DOHH2 (cell line): ENCODE measurements around the gene SPOCK3.

Source experiments
- H3F3A ChIP-seq: fragments of 200-600 bp; sonication (generic), shearing (Covaris generic); 2 replicates; pipeline ENCODE4 v1.6.0; 2016; ENCODE audit warnings: antibody characterized with exemption, mild to moderate bottlenecking; ENCODE audit not compliant: control insufficient read depth, insufficient read depth
- H3K27ac ChIP-seq: fragments of 200-600 bp; sonication (generic); 2 replicates; pipeline ENCODE4 v1.5.1; 2014; ENCODE audit warnings: low read depth, mild to moderate bottlenecking, low read length, moderate library complexity
- H3K27me3 ChIP-seq: fragments of 200-600 bp; sonication (generic); 2 replicates; pipeline ENCODE4 v1.6.1; 2014; ENCODE audit warnings: mild to moderate bottlenecking, low read length, mixed read lengths; ENCODE audit not compliant: control insufficient read depth
- H3K36me3 ChIP-seq: fragments of 200-600 bp; sonication (generic); 2 replicates; pipeline ENCODE4 v1.6.1; 2014; ENCODE audit warnings: mild to moderate bottlenecking, low read length, moderate library complexity, mixed read lengths; ENCODE audit not compliant: control insufficient read depth
- H3K4me1 ChIP-seq: fragments of 200-600 bp; sonication (generic); 2 replicates; pipeline ENCODE4 v1.6.1; 2014; ENCODE audit warnings: mild to moderate bottlenecking, low read length, mixed read lengths; ENCODE audit not compliant: control insufficient read depth
- H3K4me2 ChIP-seq: fragments of 200-600 bp; sonication (generic); 2 replicates; pipeline ENCODE4 v1.6.0; 2014; ENCODE audit warnings: mild to moderate bottlenecking, low read length, moderate library complexity
- H3K4me3 ChIP-seq: fragments of 200-600 bp; sonication (generic); 2 replicates; pipeline ENCODE4 v1.5.1; 2014; ENCODE audit warnings: mild to moderate bottlenecking, low read length, mixed read lengths
- H3K79me2 ChIP-seq: fragments of 200-600 bp; sonication (generic); 2 replicates; pipeline ENCODE4 v1.6.1; 2014; ENCODE audit warnings: mild to moderate bottlenecking, low read length, mixed read lengths; ENCODE audit not compliant: control insufficient read depth
- H3K9me2 ChIP-seq: fragments of 200-600 bp; sonication (generic); replicated peaks from 2 replicates; pipeline ENCODE4 v1.6.1; 2014; ENCODE audit warnings: mild to moderate bottlenecking, low read length, mixed read lengths; ENCODE audit not compliant: control insufficient read depth
- H3K9me3 ChIP-seq: fragments of 200-600 bp; sonication (generic); 2 replicates; pipeline ENCODE4 v1.6.1; 2014; ENCODE audit warnings: antibody characterized with exemption, low read length, mixed read lengths; ENCODE audit not compliant: control insufficient read depth, insufficient read depth
- H4K20me1 ChIP-seq: fragments of 200-600 bp; sonication (generic); 2 replicates; pipeline ENCODE4 v1.6.0; 2014; ENCODE audit warnings: low read depth, mild to moderate bottlenecking, antibody characterized with exemption, low read length, moderate library complexity; ENCODE audit not compliant: control insufficient read depth, insufficient read depth
- EZH2phosphoT487 ChIP-seq: fragments of 200-600 bp; sonication (generic); IDR thresholded peaks from 2 replicates; pipeline ENCODE4 v1.6.1; 2017; ENCODE audit warnings: borderline replicate concordance, mild to moderate bottlenecking, antibody characterized with exemption, low read length, moderate library complexity, mixed read lengths
- TF ChIP-seq, protein P1 (sequence below): fragments of 200-600 bp; sonication (generic); IDR thresholded peaks from one replicate; pipeline ENCODE4 v1.5.1; 2014; ENCODE audit warnings: antibody characterized with exemption, mild to moderate bottlenecking, low read depth, low read length; ENCODE audit not compliant: poor library complexity, severe bottlenecking

The SPOCK3 gene

DNA sequence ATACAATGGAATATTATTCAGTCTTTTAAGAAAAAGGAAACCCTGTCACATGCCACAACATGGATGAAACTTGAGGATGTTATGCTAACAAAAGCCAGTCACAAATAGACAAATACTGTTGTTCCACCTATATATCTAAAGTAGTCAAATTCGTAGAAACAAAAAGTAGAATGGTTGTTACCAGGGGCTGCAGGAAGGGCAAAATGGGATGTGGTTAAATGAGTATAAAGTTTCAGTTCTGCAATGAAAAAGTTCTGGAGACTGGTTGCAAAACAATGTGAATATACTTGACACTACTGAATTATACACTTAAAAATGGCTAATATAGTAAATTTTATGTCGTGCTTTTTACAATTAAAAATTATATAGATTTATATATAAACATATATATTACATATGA is 12.2 kb downstream of the SPOCK3 start:
- H3K27me3 ChIP-seq = no peaks in the 10 kb centered on the region
- no peaks in the 10 kb centered on the region for H3K79me2 ChIP-seq
- TF ChIP-seq, protein P1, sequence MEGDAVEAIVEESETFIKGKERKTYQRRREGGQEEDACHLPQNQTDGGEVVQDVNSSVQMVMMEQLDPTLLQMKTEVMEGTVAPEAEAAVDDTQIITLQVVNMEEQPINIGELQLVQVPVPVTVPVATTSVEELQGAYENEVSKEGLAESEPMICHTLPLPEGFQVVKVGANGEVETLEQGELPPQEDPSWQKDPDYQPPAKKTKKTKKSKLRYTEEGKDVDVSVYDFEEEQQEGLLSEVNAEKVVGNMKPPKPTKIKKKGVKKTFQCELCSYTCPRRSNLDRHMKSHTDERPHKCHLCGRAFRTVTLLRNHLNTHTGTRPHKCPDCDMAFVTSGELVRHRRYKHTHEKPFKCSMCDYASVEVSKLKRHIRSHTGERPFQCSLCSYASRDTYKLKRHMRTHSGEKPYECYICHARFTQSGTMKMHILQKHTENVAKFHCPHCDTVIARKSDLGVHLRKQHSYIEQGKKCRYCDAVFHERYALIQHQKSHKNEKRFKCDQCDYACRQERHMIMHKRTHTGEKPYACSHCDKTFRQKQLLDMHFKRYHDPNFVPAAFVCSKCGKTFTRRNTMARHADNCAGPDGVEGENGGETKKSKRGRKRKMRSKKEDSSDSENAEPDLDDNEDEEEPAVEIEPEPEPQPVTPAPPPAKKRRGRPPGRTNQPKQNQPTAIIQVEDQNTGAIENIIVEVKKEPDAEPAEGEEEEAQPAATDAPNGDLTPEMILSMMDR = no peak
- no peak for TF ChIP-seq EZH2phosphoT487

DNA sequence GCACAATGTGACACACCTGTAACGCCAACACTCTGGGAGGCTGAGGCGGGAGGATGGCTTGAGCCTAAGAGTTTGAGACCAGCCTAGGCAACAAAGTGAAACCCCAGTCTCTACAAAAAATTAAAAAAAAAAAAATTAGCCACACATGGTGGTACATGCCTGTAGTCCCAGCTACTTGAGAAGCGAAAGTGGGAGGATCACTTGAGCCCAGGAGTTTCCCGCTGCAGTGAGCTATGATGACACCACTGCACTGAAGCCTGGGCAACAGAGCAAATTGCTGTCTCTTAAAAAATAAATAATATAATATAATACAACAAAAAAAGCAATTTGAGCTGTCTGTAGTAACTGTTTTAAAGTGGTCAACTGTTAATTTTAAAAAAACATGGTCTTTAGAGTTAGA is 13.2 kb downstream of the SPOCK3 start:
- H3K9me3 ChIP-seq = no peaks in the 10 kb centered on the region
- no peaks in the 10 kb centered on the region for H3K4me1 ChIP-seq
- no peak overlapping the region for H3K4me2 ChIP-seq
- no peak overlapping the region for H3K27ac ChIP-seq
- no peaks in the 10 kb centered on the region for H3K36me3 ChIP-seq
- H4K20me1 ChIP-seq = no peaks in the 10 kb centered on the region
- no peak overlapping the region for H3K4me3 ChIP-seq
- no peaks in the 10 kb centered on the region for H3F3A ChIP-seq
- no peaks in the 10 kb centered on the region for H3K79me2 ChIP-seq
- TF ChIP-seq, protein P1 = no peak
- no peak for TF ChIP-seq EZH2phosphoT487
- no peaks in the 10 kb centered on the region; the same call in 1 of the 2 replicates for H3K9me2 ChIP-seq
- no peaks in the 10 kb centered on the region for H3K27me3 ChIP-seq

More for the DNA sequence above, 12.2 kb downstream of the SPOCK3 start:
- H3K9me2 ChIP-seq = no peaks in the 10 kb centered on the region; the same call in 1 of the 2 replicates
- H4K20me1 ChIP-seq = no peaks in the 10 kb centered on the region
- H3F3A ChIP-seq = no peaks in the 10 kb centered on the region
- no peaks in the 10 kb centered on the region for H3K36me3 ChIP-seq
- no peak overlapping the region for H3K4me3 ChIP-seq
- H3K4me2 ChIP-seq = no peak overlapping the region
- no peaks in the 10 kb centered on the region for H3K4me1 ChIP-seq
- no peaks in the 10 kb centered on the region for H3K9me3 ChIP-seq
- H3K27ac ChIP-seq = no peak overlapping the region

DNA sequence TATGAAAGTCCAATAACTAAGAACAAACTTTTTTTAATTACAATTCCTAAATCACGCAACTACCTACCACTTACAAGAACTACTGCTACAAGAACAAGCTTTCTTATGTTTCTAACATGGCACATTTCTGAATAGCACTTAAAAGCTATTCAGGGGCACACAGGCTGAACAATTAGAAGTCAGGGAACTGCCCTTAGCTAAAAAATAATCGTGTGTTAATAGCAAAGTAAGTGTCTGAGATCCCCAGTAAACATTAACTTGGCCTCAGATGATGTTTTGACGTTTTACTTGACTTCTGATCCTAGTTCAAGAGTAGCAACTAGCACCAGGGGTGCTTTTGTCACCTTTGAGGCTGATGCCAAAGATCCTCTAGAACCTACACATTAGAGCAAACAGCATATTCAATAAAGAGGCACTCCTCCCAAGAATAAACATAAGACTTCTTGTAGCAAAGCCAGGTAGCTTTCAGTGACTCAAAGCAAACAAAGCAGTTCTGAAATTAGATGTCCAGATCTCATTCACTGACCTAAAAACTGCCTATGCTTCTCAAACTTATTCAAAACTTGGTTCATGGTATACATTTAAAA is 16.2 kb downstream of the SPOCK3 start:
- H3K27ac ChIP-seq = no peak overlapping the region
- no peaks in the 10 kb centered on the region for H3K4me1 ChIP-seq
- H3K36me3 ChIP-seq = no peaks in the 10 kb centered on the region
- H3K79me2 ChIP-seq = no peaks in the 10 kb centered on the region
- H3K4me2 ChIP-seq = no peak overlapping the region
- TF ChIP-seq, protein P1 = no peak
- H3K9me2 ChIP-seq = no peaks in the 10 kb centered on the region; the same call in 1 of the 2 replicates
- H3K27me3 ChIP-seq = no peaks in the 10 kb centered on the region
- H3K4me3 ChIP-seq = no peak overlapping the region
- H3K9me3 ChIP-seq = no peaks in the 10 kb centered on the region
- no peaks in the 10 kb centered on the region for H4K20me1 ChIP-seq
- H3F3A ChIP-seq = no peaks in the 10 kb centered on the region
